Measurements from ENCODE around the gene SCN1A. TPM values are rescaled to one million over a fixed set of nuclear protein-coding genes. Genes with fewer than 3 reads are reported as not detected.

Gene SCN1A
- total RNA-seq, 4 donors from 2014 or later: not detected

DNA sequence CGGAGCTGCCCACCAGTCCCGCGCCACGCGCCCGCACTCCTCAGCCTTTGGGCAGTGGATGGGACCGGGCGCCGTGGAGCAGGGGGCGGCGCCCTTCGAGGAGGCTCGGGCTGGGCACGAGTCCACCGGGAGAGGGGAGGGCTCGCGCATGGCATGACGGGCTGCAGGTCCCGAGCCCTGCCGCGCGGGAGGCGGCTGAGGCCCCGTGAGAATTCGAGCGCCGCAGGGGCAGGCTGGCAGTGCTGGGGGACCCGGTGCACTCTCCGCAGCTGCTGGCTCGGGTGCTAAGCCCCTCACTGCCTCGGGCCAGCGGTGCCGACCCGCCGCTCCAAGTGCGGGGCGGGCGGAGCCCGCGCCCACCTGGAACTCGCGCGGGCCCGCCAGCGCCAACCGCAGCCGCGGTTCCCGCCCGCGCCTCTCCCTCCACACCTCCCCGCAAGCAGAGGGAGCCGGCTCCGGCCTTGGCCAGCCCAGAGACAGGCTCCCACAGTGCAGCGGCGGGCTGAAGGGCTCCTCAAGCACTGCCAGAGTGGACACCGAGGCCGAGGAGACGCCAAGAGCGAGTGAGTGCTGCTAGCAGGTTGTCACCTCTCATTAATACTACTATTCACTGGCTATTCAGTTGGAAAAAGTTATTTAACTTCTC, 170.7 kb downstream of the SCN1A start:
- Histone ChIP-seq H3K4me3 (no peak overlapping the region), H3K4me1 (peaks cover 15 to 19% of the 10 kb centered on the region in 2 donors), H3K36me3 (no peaks in the 10 kb centered on the region), H3K27me3 (no peaks in the 10 kb centered on the region), H3K9me3 (no peaks in the 10 kb centered on the region), H3K27ac (no peak overlapping the region)
- intact Hi-C loops (cut with DNase I; ENCODE audit: low total_unique reads): no loop called here
- ATAC-seq (no peak), DNase-seq (no peak)
- no peak for TF ChIP-seq POLR2A (IDR thresholded peaks at IDR 0.05)
- TF ChIP-seq, protein P1, sequence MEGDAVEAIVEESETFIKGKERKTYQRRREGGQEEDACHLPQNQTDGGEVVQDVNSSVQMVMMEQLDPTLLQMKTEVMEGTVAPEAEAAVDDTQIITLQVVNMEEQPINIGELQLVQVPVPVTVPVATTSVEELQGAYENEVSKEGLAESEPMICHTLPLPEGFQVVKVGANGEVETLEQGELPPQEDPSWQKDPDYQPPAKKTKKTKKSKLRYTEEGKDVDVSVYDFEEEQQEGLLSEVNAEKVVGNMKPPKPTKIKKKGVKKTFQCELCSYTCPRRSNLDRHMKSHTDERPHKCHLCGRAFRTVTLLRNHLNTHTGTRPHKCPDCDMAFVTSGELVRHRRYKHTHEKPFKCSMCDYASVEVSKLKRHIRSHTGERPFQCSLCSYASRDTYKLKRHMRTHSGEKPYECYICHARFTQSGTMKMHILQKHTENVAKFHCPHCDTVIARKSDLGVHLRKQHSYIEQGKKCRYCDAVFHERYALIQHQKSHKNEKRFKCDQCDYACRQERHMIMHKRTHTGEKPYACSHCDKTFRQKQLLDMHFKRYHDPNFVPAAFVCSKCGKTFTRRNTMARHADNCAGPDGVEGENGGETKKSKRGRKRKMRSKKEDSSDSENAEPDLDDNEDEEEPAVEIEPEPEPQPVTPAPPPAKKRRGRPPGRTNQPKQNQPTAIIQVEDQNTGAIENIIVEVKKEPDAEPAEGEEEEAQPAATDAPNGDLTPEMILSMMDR (IDR thresholded peaks at IDR 0.05 in 4 of 5, conservative IDR thresholded peaks at IDR 0.05 in 1 of 5): no peak
- in situ Hi-C loops (cut with MboI; ENCODE audit: low sequenced_read_pairs in 4 of 4): loop anchor here (5.0 to 25.0 kb wide), 3 partner anchors 165 to 180 kb away; partner anchors contain the start of gene SCN1A (in 3 of the 4)

DNA sequence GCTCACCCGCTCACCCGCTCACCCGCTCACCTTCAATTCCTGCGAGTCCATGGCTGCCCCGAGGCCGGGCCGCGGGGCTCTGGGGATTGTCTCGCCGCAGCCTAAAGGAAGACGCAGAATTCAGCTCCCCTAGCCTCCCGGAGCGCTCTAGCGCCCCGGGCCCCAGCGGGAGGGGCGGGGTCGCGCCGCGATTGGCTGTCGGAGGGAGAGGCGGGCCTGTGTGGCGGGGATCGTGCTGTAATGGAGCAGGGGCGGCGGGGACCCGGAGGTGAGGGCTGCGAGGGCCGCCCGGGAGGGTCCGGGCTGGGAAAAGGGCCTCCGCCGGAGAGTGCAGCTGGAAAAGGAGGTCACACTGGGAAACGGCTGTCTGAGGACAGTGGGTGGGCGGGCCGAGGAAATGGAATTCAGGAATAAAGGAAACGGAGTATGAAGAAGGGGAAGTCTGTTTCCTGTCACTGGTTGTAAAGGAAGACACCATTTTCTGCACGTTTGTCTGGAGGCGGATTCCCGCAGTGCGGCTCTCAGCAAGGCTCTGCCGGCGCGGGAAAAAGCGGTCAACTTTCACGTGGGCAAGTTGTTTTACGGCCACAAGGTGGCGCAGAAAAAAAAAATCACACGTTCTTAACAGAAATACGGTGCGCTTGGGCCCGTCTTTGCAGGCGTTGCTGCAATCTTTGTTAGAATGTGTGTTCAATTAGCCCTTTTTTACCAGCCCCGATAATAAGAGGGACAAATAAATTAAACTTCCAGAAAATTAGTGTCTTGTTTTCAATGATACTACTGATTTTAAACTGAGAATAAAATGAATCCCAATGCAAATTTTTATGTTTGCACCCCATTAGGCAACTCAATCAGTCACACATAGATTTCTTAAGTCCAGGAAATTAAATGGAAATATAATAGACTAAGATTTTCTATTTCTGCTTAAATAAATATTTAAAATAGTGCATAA, 173.9 kb downstream of the SCN1A start, which contains the start of gene TTC21B:
TTC21B (minus strand) TSS at position 122 of the 952 bp plus-strand sequence; CDS start at position 51, 71 bp downstream.
- TF ChIP-seq POLR2A (IDR thresholded peaks at IDR 0.05): peak; percentile 49 to 72
- TF ChIP-seq, protein P1 (IDR thresholded peaks at IDR 0.05 in 4 of 5, conservative IDR thresholded peaks at IDR 0.05 in 1 of 5): peak; percentile 80 to 86 (median 83)
- no peaks in the 10 kb centered on the region for H3K27me3 ChIP-seq
- H3K4me3 ChIP-seq: peak within 1 kb of the TSS; percentile 77 to 96 (median 84)
- intact Hi-C loops (cut with DNase I; ENCODE audit: low total_unique reads) (loop anchor here (2.0 kb wide), 1 partner anchor 173 kb away; no protein-coding TSS in a partner anchor), in situ Hi-C loops (cut with MboI; ENCODE audit: low sequenced_read_pairs in 4 of 4) (loop anchor here in 3 of 4 donors (10.0 to 25.0 kb wide), 2 partner anchors 171 to 183 kb away; partner anchors contain the start of gene SCN1A (in 3 of the 3))
- peak; percentile 91 to 95 for ATAC-seq
- no peaks in the 10 kb centered on the region for H3K9me3 ChIP-seq
- DNase-seq: peak; percentile 90 to 91
- peak within 1 kb of the TSS; percentile 85 to 93 (median 88) for H3K27ac ChIP-seq
- H3K36me3 ChIP-seq: peaks cover 0 to 5% of the 10 kb centered on the region in 2 donors
- peaks cover 23 to 28% of the 10 kb centered on the region in 2 donors for H3K4me1 ChIP-seq

DNA sequence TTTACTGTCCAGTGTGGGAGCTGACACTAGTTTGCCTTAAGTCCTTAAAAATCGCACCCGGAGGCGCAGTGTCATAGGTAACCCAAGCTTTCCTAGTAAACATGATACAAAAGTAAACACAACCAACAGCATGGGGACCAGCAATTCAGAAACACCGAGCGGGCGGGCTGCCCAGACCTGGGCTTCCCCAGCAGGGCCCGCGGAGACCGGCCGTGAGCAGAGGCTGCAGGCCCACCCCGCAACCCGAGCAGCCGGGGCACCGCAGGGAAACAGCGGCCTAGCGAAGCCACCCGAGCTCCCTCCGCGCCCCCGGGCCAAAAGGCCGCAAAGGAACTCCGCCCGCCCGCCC, 174.5 kb downstream of the SCN1A start:
- Histone ChIP-seq H3K4me3 (peak overlapping the region; percentile 77 to 96 (median 84)), H3K9me3 (no peaks in the 10 kb centered on the region), H3K36me3 (peaks cover 0 to 9% of the 10 kb centered on the region in 2 donors), H3K27me3 (no peaks in the 10 kb centered on the region), H3K4me1 (peaks cover 23 to 28% of the 10 kb centered on the region in 2 donors), H3K27ac (peak overlapping the region; percentile 85 to 93 (median 88))
- DNase-seq: peak in 1 of 2 donors; percentile 17
- intact Hi-C loops (cut with DNase I; ENCODE audit: low total_unique reads): no loop called here
- in situ Hi-C loops (cut with MboI; ENCODE audit: low sequenced_read_pairs in 4 of 4): loop anchor here in 3 of 4 donors (10.0 to 25.0 kb wide), 2 partner anchors 172 to 184 kb away; partner anchors contain the start of gene SCN1A (in 3 of the 3)
- TF ChIP-seq, protein P1 (IDR thresholded peaks at IDR 0.05 in 4 of 5, conservative IDR thresholded peaks at IDR 0.05 in 1 of 5): no peak
- TF ChIP-seq POLR2A (IDR thresholded peaks at IDR 0.05): no peak
- peak; percentile 45 to 58 for ATAC-seq

DNA sequence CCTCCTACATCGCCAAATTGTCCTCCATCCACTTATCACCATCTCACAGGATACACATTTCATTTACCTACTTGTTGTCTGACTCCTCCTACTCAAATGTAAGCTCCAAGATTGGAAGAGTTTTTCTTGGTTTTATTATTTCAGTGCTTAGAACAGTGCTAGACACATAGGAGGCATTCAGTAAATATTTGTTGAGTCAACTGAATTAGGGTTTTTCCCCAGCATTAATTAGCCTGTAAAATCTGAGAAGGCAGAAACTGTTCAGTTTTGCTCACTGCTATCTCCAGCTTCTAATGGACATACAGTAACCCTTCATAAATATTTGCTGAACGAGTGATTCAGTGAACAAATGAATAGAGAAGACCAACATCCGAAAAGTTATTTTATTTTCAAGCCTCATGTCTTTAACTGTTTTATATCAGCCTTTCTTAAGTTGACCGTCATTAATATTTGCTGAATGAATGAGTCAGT, 175.0 kb downstream of the SCN1A start:
- DNase-seq: no peak
- no peak for TF ChIP-seq POLR2A (IDR thresholded peaks at IDR 0.05)
- TF ChIP-seq, protein P1 (IDR thresholded peaks at IDR 0.05 in 4 of 5, conservative IDR thresholded peaks at IDR 0.05 in 1 of 5): no peak
- H3K9me3 ChIP-seq: no peaks in the 10 kb centered on the region
- peaks cover 0 to 14% of the 10 kb centered on the region in 2 donors for H3K36me3 ChIP-seq
- H3K4me1 ChIP-seq: peaks cover 23 to 28% of the 10 kb centered on the region in 2 donors
- H3K27me3 ChIP-seq: no peaks in the 10 kb centered on the region
- in situ Hi-C loops (cut with MboI; ENCODE audit: low sequenced_read_pairs in 4 of 4) (loop anchor here in 3 of 4 donors (10.0 to 25.0 kb wide), 2 partner anchors 172 to 185 kb away; partner anchors contain the start of gene SCN1A (in 3 of the 3)), intact Hi-C loops (cut with DNase I; ENCODE audit: low total_unique reads) (no loop called here)
- ATAC-seq: no peak
- H3K4me3 ChIP-seq: peak overlapping the region; percentile 77 to 96 (median 84)
- H3K27ac ChIP-seq: peak overlapping the region; percentile 85 to 93 (median 88)

Measured in gastrocnemius medialis (tissue), 4 donors.